ENCODE measurements around the gene GSG1L.
"Not testable (repeated sequence)": the region's sequence is repeated elsewhere in the genome, so short reads cannot be mapped to it uniquely, and the experiment has no call there.

Gene GSG1L

DNA sequence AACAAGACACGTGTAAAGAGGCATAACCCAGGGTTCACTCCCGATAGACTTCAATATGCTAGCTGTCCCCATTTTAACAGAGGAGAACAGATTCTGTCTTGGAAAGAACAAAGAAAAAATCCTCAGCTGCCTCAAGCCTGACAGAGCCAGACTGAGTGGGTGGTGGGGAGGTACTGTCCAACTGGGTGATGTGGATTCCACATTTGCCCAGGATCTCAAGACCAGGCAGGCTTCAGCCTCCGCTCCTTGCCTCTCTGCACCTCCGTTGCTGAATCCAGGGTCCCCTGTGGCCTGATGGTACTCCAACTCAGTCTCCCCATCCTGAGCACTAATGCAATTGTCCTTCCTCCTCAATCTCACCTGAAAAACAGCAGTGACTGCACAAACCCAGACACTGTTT lies 163.8 kb downstream of the GSG1L start:
- DNase-seq (ENCODE audit: low read depth), result no peak

DNA sequence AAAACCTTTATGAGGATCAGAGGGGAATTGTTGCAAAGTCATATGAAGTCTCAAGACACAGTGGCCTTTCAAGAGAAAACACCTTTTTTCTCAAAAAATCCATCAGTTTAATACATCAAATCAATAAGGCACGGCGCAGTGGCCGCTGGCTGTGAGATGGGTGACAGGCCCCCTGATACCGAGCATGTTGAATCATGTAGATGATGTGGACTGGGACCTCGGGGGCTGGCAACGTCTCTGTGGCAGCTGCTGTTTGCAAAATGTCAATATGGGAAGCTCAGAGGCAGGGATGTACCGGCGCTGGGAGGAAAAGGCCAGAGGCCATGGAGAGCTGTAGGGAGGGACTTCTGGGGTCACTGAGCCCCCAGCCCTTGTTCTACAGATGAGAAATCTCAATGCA lies 169.1 kb downstream of the GSG1L start:
- no peak for DNase-seq (ENCODE audit: low read depth)

DNA sequence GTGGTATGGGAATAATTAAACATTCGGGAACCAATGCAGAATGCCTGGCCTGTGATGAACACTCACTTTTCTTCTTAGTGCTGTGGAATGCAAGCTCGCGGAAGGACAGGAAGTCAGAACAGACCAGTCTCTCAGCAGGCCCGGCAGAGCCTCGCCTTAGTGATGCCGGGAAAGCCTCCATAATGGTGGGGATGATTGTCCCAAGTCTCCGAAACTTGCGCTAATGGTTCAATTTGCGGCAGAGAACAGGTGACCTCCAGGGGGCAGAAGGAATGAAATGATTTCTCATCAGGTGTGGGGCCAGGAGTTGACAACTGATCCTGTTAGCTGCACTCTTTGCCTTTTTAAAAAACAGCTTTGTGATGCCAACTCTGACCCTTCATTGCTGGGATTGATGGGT lies 170.6 kb downstream of the GSG1L start:
- no peak for DNase-seq (ENCODE audit: low read depth)

DNA sequence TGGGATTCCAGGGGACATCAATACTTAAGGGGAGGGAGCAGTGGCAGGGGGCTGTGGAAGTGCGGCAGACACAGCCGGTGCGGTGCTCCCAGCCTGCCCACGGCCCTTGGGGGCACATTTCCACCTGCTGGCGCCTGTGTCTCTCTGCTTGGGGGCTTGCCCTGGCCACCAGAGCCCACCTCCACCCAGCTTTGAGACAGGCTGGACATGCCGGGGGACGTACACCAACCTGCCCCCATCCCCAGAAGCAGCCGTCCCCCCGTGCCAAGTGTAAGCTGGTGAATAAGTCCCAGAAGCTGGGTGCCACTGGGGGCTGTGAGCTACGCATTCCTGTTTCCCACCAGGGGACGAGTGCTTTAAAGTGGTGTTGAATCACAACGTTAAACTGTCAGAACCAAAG lies 172.6 kb downstream of the GSG1L start:
- DNase-seq (ENCODE audit: low read depth), result no peak

DNA sequence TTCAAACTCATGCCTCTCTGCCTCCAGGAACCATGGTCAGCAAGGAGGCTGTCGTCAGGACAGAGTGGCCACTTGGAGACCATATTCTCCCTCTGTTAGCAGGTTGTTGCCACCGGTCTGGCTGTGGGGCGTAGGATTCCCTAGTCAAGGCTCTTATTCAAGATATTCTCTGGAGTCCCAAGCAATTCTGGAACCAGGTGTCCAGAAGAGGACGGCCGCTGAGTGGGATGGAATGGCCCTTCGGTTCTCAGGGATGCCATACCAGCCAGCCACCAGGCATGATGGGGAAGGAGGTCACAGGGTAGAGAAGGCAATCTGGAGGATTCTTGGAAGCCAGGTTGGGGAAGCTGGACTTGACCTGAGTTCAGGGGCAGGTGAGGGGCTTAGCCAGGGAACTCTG lies 173.5 kb downstream of the GSG1L start:
- DNase-seq (ENCODE audit: low read depth), result no peak

DNA sequence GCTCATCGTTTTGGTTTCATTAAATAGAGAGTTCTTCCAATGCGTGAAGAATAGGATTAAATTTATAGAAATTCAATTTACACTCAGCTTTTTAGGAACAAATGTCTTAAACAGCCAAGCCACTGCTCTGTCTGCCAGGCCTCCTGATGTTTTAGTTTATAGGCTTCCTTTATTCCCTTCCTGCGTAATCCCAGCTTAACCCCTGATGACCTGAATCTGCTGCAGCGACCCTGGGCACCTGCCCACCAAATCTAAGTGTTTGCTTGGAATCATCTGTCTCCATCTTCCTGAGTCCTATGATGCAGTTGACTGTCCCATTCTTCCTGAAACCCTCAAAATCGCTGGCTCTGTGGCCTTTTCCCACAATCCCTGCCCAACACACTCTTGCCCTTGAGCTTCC lies 179.9 kb downstream of the GSG1L start:
- no peak for DNase-seq (ENCODE audit: low read depth)

DNA sequence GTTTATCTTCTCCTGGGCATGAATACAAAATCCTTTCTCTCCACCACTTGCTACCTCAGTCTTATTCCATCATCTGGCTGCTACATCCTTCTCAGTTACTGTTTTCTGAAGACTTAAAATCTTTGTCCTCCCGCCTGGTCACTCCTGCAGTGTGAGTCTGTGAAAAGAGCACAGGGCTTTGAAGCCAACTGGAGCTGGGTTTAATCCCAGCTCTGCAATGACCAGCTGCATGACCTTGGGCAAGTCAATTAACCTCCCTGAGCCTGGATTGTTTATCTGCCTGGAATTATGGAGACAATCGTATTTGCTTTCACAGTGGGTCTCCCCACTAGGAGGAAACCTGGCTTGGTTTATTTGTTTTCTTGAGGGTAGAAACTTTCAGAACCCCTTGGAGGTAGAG lies 183.2 kb downstream of the GSG1L start:
- DNase-seq (ENCODE audit: low read depth), result no peak

DNA sequence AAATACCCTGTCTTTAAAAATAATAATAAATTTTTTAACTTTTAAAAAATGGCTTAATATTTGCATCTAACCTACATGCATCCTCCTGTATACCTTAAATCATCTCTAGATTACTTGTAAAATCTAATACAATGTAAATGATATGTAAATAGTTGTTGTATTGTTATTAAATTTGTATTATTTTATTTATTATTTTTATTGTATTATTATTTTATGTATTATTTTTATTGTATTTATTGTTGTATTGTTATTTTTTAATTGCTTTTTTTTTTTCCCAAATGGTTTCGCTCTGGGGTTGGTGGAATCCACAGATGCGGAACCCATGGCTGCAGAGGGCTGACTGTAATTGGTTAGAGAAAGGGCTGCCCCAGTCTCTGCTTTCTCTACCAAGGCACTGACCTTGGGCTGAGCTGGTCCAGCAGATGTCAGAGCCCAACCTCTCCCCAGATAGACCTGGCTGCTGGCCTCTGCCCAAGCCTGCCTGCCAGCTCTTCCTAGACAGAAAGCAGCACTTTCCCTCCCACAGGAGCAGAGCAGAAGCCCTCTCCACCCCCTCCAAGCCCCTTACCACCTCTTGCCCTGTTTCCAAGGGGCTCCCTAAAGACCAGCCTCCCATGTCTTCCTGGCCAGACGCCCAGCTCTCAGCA lies 183.8 kb downstream of the GSG1L start:
- DNase-seq (ENCODE audit: low read depth), result no peak

DNA sequence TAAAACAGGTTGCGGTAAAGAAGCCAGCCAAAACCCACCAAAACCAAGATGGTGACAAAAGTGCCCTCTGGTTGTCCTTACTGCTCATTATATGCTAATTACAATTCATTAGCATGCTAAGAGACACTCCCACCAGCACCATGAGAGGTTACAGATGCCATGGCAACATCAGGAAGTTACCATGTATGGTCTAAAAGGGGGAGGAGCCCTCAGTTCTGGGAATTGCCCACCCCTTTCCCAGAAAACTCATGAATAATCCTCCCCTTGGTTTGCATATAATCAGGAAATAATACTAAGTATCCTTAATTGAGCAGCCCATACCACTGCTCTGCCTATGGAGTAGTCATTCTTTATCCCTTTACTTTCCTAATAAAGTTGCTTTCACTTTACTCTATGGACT lies 190.9 kb downstream of the GSG1L start:
- not testable (repeated sequence) for DNase-seq (ENCODE audit: low read depth)

DNA sequence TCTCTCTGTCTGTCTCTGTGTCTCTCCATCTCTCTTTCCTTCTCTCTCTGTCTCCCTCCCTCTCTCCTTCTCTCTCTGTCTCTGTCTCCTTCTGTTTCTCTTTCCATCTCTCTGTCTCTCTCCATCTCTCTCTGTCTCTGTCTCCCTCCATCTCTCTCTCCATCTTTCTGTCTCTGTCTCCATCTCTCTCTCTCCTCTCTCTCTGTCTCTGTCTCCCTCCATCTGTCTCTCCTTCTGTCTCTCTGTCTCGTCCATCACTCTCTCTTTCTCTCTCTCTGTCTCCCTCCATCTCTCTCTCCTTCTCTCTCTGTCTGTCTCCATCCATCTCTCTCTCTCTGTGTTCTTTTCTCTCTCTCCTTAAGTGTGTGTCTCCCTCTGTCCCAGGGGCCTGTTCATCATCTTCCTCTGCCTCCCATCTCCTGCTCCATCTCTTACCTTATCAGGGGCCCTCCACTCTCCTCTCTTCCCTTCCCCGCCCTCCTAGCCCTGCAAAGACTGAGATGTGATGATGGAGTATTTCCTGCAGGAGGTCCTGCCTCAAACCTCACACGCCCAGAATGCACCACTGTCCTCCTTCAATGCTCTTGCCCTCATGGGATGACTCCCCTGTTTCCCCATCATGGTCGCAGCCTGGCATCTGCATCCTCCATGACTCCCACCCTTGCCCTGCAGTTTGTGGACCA lies 193.3 kb downstream of the GSG1L start:
- no peak for DNase-seq (ENCODE audit: low read depth)

DNA sequence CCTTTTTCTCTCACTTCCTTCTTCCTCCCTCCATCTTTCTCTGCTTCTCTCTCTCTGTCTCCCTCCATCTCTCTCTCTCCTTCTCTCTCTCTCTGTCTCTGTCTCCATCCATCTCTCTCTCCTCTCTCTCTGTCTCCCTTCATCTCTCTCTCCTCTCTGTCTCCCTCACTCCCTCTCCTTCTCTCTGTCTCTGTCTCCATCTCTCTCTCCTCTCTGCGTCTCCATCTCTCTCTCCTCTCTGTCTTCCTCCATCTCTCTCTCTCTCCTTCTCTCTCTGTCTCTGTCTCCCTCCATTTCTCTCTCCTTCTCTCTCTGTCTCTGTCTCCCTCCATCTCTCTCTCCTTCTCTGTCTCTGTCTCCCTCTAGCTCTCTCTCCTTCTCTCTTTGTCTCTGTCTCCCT lies 194.1 kb downstream of the GSG1L start:
- DNase-seq (ENCODE audit: low read depth), result no peak

DNA sequence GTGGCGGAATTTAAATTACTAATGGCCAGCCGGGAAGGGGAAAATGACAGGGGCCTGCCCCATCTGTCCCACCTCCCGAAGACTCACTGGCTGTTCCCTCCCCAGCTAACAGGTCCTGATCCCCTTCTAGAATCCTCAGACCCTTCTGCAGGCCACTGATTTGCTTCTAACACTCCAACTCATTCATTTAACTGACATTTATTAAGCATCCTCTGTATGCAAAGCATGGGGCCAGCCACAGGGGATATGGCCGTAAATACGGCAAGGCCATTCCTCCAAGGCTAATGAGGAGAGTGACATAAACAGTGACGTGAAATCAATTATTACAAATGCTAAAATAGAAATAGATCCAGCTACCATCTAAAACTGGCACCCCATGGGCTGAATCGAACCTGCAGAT lies 195.3 kb downstream of the GSG1L start:
- DNase-seq (ENCODE audit: low read depth), result no peak

DNA sequence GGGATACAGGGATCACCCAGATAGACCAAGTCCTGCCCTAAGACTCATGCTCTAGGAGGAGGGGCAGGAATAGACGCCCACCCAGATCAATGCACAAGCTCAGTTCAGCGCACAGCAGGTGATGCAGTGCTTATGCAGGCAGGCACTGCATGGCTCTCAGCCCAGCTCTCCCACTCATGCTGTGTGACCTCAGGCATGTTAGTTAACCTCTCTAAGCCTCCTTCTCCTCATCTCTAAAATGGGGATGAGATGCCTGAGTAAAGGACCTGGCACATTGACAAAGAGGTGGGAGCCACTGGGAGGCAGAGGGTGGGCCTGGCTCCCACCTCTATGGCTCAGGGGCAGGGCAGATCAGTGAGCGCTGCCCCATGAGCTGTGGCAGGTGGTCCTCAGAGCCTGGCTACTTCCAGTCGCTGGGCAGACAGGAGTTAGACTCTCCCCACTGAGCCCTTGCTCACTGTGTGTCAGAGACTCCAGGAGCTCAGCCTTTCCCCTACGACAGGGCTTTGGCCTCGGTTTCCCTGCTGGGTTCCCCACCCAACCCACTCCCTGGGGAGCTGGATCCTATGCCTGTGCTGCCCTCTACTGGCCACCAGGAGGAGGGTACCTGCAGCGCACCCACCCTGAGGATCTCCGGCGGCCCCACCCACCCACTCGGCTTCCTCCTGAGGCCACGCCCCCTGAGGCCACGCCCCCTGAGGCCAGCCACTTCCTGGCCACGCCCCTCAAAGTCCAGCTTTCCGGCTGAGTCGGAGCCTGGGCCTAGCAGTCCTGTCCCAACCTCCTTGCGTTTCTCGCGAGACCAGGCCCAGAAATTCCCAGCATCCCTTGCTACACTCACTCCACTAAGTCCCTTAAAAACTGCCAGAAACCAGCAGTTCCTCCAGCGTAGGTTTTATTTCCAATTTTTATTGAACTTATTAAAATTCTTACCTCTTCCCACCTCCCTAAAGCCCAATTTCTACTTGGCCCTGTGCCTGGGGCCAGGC lies 196.1 kb downstream of the GSG1L start:
- DNase-seq (ENCODE audit: low read depth), result peak; percentile 40

DNA sequence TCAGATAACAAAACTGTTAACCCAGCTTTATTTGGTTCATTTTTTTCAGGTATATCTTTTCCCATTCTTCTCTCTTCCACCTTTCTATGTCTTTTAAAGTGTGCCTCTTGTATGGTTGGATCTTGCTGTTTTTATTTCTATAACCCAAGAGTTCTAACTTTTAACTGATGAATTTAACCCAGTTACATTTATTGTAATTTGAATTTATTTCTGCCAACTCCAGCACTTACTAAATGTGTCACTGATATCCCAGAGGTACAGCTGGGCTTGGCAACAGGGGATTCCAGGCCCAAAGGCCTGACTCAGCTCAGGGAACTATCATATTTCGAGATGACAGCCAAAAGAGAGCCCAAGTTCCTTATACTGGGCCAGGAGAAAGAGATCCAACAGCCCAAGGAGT lies 200.1 kb downstream of the GSG1L start:
- no peak for DNase-seq (ENCODE audit: low read depth)

DNA sequence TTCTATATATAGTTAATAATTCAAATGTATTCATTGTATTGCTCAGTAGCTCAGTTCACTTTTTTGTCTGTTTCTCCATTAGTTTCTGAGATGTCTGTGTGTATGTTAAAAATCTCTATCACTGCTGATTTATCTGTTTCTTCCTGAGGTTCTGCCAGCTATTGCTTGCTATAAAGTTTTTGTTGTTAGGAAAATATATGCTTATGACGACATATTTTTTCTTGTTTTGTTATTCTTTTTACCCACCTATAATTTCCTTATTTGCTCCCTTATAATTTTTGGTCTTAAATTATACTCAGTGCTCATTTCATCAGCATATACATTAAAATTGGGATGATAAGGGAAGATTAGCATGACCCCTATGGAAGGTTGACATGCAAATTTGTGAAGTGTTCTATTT lies 200.6 kb downstream of the GSG1L start:
- no peak for DNase-seq (ENCODE audit: low read depth)

DNA sequence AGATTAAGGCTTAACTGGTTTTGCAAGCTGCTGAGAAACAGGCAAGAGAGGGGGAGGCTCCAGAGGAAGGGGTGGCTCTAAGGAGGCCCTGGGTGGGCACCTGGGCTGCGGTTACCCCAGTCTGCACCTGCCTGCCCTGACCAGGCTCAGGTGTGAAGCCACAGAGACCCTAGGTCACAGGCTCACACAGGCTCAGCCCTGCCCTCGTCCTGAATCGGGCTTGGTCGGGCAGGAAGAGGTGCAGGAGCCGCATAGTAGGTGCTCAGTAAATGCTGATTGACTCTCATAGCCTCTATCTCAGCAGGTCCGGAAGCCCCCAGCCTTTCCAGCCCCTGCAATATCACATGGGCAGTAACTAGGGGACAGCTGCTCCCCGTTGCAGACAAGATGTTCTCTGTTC lies 203.4 kb downstream of the GSG1L start:
- DNase-seq (ENCODE audit: low read depth), result no peak

DNA sequence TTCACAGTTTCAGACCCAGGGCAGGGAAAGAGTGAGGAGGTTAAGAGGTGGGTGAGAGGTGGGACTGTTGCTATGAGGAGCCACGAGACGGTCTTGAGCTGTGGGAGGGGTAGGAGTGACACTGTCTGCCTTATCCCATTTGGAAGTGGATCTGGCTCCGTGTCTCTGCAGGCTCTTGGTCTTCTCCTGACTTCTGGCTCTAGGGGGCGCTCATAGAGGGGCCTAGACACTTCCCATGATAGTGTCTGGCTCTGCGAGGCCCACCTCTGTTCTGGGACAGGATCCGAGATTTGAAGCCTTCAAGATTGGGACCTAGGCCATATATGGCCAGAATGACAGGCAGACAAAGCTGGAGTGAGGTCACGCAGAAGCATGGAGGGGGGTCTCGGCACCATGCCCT lies 204.5 kb downstream of the GSG1L start:
- DNase-seq (ENCODE audit: low read depth), result no peak

DNA sequence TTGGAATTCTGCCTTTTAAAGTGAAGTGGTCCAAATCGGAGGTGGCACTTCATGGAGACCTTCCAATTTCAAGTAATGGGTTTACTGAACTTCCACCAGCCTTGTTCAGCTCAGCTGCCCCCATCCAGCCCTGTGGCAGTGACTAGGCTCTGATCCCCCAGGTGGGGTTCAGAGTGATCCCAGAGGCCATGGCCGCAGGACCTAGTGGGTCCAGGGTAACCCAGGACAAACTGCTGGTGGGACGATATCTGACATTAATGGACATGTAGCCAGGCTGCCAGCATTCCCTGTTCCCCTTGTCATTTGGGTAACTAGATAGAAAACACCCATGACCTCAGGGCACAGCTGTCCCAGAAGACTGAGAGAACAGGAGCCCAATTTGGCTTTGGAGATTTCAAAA lies 209.9 kb downstream of the GSG1L start:
- DNase-seq (ENCODE audit: low read depth), result no peak

DNA sequence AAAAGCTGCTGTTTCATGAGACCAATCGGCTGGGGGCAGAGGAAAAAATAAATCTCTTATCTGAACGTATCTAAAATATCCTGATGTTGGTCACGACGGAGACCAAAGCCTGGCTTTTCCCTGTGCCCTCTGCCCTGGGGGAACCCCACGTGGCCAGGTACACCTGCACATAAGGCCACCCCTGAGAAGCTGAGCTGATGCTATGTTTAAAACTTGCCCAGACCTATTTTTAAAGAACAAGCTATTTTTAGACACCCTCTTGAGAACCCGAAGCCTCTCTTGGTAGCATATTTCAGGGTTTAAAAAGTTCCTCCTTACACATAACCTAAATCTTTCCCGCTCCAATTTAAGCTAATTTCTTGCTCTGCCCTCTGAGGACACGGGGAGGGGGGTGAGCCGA lies 210.4 kb downstream of the GSG1L start:
- no peak for DNase-seq (ENCODE audit: low read depth)

DNA sequence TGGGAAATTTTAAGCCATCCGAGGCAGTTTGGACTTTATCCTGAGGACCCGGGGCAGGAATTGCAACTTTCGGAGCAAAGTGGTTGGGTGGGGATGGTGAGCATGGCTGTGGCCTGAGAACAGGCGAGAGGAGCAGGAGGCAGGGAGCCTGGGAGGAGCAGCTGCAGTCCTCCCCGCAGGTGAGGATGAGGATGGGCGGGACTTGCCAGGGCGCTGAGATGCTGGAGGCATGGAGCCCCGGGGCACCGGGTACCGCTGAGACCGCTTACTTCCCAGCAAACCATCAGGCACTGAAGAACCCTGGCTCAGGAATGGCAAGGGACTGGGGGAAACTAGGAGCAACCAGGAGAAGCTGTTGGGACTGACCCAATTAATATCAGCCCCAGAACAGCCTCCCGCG lies 210.8 kb downstream of the GSG1L start:
- no peak for DNase-seq (ENCODE audit: low read depth)

DNA sequence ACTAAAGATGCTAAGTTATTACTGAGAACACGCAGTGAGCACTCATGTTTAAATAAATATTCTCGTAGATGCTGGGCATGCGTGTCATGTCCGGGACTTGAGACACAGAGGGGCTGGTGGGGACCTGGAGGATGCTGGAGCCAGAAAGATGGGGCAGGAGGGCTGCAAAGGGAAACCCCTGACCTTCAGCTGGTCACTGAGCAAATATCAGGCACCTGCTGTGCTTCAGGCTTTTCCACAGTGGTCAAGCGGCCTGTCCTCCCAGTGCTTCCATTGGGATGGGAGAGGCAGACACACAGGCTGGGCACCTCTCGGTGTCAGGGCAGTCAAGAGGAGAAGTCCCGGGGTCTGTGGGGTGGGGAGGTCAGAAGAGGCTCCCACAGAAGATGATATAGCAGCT lies 211.4 kb downstream of the GSG1L start:
- no peak for DNase-seq (ENCODE audit: low read depth)

DNA sequence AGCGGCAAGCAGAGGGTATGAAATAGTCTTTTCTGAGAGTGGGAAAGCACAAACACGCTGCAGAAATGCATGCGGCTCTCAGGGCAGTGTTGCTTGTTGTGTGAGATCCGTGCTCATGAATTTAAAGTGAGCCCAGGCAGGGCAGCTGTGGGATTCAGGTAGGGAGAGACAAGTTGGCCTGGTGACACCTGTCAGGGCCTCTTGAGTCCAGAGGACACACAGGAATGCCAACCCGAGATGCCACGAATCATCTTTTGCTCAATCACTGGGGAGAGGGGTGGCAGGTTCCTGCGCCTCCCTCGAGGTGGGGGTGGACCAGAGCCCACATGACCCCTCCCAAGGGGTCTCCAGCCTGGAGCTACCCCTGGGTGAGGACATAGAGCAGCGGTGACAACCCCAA lies 211.9 kb downstream of the GSG1L start:
- DNase-seq (ENCODE audit: low read depth), result no peak

DNA sequence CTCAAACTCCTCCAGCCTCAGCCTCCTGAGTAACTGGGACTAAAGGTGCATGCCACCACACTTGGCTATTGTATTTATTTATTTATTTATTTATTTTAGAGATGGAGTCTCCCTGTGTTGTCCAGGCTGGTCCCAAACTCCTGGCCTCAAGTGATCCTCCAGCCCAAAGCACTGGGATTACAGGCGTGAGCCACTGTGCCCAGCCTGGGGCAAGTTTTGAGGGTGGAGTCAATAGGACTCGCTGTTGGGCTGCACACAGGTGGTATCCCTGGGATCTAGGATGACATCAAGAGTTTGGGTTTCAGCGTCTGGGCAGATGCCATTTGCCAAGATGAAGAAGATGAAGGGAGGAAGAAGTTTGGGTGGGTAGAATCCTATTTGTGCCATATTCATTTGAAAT lies 213.9 kb downstream of the GSG1L start:
- DNase-seq (ENCODE audit: low read depth), result no peak

Measured in stimulated activated CD8-positive, alpha-beta memory T cell treated with anti-CD3 and anti-CD28 coated beads, Interleukin-15, amount 100 ng/mL, for 24 hours (primary cell).